NCI-H1694 treated with DMSO at 0.1 percent for 48 hours (cell line): ENCODE data around the gene COL4A1.

Source experiments
- DNase-seq: peaks from one replicate; lab custom pipeline; 2025; lab: John Stamatoyannopoulos, UW

Gene COL4A1

DNA sequence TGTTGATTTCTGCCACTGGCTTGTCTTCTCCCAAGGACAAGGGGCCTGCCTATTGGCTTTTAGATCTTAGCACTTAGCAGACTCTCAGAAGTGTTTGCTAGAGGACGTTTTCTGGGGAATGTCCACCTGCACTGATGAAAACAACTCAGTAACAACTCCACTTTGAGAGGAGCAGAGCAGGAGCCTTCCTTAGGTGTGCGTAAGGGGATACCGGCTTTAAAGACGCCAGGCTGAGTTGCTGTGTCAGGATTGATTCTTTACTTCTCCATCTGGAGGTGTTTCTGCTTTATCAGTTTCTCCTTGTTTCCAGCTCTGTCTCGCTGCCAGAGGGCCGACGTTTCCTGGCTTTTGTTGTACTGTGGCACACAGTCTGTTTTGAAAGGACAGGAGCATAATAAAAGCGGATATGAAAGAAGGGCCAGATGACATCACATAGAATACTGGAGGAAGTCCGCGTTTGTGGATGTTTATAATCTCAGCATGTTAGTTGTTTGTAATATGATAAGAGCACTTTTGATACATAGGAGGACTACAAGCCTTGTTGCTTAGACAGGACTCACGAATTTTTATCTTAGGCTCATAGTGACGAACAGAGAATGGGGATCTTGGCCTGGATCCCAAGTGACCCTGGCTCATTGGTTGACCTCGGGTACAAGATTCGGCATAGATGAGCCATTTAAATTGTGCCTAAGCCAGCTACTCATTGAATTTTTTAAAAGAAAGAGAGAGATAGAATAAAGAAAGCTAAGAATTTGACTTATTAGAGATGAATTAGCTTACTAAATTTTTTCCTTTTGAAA, 34.7 kb upstream of the COL4A1 start:
- no peak for DNase-seq

DNA sequence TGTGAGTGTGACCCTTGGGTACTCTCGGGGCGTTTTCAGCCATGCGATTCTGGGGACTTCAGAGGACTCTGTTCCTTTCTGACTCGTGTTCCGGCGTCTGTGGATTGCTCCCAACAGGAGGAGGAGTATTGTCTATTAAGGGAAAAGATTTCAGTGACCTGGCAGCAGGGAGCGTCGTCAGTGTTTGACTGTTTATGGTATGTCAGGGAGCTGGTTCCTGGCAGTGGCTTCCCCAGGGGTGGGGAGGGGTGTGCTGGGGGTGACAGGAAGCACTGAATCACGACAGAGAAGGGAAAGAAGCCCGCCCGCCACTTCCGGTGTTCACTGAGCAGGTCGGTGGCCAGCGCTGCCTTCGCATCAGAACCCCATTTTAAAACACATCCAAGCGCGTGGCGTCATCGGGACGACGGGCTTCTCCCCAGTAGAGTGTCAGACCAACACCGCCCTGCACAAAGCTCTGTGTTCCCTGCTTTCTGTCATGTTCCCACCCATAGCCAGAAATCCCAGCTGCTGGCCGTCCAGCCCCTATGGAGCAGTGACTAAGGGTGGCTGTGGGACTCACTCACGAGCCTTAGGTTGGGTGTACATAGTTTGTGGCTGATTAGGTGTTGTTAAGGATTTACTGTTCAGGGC, 34.0 kb upstream of the COL4A1 start:
- no peak for DNase-seq

DNA sequence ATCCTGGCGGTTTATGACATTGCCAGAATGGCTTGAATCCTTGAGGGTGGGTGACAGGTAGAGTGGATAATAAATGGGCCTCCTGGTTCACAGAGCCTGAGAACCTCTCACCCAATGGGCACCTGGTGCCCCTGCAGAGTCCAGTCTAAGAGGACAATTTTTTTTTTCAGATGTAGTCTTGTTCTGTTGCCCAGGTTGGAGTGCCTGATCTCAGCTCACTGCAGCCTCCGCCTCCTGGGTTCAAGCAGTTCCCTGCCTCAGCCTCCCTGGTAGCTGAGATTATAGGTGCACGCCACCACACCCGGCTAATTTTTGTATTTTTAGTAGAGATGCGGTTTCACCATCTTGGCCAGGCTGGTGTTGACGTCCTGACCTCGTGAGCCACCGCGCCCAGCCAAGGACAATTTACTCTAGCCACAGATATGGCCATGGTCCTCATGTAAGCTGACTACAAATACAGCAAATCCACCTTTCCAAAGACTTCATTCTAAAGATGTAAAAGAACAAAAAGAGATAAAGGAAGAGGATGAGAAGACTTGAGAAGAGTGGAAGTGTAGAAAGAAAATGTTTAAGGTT, 33.1 kb upstream of the COL4A1 start:
- DNase-seq: no peak

DNA sequence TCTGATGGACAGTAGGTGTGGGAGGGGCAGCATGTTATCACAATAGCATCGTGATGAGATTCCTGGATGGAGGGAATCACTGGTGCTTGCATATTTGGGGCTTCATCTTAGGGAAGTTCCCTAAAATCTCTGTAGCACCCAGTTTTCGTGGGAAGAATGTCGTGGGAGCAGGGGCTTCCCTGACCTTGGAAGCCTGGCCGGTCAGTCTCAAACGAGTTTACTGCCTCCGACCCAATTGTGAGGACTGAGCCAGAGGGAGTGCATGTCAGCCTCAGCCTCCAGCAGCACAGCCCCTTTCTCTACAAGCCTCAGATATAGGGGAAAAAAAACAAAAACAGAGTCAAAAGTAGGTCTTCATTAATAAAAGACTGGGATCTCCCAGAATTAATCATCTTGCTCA, 32.3 kb upstream of the COL4A1 start:
- no peak for DNase-seq

DNA sequence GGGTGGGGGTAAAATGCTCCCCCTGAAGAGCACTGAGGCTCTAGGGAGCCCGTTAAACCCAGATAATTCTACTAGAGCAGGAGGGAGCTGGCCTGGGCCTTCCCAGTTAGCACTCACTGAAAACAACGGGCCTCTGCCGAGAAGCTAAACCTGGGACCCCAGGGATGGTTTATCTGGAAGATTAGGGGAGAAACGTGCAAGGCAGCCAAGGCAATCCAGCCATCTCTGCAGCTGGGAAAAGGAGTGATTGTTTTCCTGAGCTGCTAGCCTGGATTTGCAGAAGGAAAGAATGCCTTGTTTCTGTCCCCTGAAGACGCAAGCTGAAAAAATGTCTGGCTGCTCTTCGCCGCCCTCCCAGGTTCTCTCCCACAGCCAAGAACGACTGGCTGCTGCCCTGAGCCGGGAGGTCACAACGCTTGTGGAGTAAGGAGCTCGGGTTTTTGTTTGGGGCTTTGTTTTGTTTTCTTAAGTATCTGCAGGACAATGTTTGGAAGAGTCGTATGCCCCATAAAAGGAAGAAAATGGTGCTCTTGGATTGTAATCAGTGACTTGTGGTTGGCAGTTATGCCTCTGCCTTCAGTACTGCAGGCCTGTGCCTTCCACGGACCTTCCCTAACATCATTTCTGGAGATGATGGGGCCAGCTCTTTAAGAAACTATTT, 31.6 kb upstream of the COL4A1 start:
- DNase-seq: no peak

DNA sequence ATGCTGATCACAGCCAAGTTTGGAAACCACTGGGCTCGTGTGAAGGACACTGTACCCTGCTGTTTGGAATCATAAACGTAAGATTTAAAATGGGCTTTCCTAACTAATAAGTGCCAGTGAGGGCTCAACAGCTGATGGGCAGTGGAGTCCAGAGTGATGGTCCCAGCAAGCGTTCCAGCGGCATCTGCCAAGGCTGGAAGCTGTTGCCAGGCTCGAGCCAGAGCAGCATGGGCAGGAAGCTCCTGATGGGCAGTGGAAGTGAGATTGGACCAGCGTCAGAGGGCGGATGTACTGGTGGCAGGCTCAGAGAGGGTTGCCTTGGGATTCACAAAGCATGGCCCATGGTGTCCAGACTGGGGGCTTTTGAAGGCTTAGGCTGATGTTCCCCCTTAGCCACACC, 30.3 kb upstream of the COL4A1 start:
- no peak for DNase-seq

DNA sequence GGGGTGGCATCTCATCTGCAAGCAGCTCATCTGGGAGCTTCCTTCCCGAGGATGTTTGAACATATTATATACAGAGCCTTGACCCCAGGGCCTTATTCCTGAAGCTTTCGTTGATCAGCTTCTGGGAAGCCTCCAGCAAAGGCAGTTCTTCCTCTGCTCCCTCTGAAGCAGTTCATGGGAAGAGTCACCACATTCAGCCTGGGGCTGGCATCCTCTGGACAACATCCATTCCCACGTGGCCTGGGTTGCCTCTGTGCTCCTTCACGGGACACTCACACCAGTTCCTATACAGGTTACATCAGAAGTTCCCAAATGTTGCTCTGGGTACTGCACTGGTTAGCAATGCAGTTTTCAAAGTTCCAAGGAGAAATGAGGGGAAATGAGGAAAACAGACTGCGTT, 29.7 kb upstream of the COL4A1 start:
- no peak for DNase-seq

DNA sequence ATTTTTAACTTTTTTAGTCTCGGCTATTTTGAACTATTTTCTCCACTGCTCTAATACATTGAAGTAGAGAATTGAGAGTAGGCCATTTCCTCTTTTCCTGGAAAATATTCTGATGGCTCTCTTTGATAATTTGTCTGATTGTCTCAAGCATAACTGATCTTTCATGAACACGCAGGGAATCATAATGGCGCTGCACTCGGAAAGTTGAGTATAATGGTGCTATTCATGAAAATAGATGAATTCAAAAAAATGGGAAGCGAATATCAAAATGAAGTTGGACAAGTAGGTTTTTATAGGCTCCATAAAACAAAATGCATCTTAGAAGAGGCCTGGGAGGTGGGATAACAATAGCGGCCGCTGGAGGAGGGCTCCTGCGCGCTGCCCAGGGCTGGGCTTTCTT, 29.2 kb upstream of the COL4A1 start:
- no peak for DNase-seq

DNA sequence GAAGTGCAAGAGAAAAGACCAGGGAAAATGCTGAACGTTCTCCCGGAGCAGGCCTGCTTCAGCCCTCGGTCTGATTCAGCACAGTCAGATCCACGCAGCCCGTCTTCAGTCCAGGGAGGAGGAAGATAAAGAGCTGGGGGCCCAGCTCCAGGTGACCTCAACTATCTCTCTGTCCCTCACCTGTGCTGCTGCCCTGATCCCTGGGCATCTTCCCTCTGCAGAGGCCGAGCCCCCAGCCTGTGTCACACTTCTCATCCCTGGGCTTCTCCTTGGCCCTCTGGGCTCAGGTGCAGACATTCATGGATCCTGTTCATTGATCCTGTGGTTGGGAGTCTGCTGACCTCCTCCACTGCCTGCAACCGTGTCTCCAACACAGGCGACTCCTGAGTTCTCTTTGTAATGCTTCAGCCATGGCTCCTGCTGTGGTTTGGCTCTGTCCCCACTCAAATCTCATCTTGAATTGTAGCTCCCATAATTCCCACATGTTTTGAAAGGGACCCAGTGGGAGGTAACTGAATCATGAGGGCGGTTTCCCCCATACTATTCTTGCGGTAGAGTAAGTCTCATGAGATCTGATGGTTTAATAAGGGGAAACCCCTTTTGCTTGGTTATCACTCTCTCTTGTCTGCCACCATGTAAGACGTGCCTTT, 28.0 kb upstream of the COL4A1 start:
- no peak for DNase-seq

DNA sequence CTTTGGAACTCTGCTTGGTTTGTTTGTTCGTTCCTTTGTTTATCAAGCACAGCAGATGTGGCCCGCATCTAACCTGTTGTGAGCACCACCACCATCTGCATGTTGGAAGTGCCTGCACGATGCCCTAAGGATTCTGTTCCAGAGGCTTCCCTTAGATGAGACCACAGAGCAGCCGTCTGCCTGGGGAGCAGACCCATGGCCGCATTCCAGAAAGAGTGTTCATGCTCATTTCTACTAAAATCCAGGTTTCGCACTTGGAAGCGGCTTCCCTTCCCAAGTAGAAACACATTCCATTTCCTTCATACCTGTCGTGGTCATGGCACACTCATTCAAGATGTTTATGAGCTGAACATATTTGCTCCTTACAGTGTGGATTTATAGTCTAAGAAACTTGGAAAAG, 27.3 kb upstream of the COL4A1 start:
- DNase-seq: no peak

DNA sequence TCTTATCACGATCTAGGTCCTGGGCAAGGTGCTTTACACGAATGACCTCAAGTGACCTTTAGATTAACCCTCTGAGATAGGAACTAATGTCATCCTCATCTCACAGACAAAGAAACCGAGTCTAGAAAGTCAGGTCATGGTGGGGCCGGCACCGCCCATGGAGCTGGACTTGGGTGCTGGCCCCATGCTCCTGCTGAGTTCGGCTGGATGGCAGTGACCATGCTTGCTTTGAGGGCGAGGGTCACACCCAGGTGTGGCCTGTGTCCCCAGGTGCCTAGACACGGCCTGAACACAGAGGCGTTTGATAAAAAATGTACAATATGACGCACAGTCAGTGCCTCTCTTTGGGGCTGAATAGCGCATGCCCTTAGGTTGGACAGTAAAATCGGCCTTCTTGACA, 26.9 kb upstream of the COL4A1 start:
- DNase-seq: no peak

DNA sequence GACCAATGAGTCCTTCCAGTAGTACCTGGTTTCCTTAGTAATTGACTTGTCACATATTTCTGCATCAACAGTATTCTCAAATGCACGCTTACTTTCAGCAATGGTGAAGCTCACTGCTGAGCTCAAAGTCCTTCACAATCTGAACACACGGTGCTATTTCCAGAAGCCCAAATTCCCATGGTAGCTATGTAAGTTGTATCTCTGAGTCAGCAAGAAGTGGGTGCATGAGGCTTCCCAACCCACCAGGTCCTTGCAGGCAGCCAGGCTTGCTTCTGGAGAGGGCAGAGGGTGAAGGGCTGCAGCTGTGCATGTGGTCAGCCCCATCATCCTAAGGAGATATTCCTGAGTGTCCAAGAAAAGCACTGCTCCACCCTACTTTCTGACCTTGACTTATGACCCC, 25.8 kb upstream of the COL4A1 start:
- DNase-seq: no peak

DNA sequence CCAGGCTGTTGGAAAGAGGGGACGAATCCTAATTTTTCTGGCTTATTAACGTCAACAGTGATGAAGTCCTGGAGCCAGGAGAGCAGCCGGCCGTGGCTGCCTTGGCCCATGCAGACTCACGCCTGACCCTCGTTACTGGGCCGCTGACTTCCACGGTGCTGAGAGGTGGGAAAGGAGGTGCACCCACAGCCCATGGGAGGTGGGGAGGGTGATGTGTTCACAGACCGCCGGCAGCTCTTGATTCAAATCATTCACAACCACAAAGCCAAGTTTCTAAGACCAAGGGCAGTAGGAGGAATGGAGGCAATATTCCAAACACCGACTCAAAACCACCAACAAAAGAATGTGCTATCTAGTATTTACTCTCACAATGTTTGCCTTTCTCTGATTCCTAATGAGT, 24.4 kb upstream of the COL4A1 start:
- no peak for DNase-seq

DNA sequence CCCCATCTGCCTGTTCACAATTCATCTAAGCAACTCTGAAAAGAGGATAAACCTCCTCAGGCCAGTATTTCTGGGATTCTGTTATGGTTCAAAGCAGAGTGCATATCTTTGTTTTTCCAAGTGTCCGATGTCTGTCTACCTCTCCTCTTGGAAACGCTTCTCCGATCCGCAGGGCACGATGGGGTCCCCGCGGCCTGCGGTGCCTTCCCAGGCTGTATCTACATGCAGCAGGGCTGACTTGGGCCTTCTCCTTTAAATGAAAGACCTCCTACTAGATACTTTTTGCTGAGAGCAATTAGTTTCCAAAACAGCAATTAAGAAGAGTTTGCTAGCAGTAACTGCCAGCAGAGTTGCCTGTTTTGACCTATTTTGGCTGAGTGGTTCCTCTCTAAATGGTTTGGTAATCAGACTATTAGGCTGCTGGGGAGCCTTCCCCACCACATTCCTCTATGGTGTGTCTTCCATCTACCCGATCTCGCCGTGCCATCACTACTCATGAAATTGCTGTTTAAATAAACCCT, 23.6 kb upstream of the COL4A1 start:
- DNase-seq: no peak

DNA sequence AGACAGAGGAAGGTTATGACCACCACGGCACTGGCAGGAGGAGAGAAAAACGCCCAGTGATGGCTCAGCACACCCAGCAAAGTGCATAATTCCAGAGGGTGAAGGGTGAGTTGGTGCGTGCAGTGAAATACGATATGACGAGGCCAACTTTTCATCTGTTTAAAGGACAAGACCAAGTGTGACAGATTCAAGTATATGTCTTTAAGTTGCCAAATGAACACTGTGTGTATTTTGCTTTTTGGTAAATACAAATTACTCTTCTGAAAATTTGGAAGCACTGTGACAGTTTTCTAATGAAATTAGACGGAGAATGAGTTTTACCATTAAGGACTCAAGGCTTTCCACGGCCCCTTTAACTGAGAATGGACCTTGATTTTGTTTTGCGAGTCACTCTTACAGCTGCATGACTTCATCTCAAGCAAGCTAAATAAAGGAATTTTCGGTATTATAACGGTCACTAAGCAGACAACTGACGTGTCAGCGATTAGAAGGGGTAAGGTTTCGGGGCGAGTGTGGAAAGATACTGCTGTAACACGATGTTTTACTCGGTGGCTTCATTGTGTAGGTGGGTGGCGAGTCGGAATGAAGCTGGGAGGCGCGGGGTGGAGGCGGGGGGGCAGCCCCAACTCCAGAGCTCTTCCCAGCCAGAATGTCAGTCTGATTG, 23.0 kb upstream of the COL4A1 start:
- no peak for DNase-seq

DNA sequence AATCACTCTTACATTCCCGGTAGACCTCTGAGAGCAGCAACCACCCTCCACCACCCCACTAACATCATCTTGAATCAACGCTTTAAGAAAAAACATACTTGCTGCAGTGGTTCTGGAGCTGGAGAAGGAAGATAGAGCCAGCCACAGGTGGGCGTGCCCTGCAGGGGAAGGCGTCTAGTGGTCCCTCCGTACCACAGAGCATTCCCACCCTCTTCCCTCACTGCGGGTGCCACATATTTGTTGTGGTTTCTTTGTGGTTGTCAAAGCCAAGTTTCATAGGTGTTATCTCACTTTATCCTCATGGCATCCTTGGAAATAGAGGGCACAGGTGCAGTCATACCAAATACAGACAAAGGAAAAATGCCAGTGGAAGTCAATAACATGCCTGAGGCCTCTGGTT, 22.3 kb upstream of the COL4A1 start:
- DNase-seq: no peak

DNA sequence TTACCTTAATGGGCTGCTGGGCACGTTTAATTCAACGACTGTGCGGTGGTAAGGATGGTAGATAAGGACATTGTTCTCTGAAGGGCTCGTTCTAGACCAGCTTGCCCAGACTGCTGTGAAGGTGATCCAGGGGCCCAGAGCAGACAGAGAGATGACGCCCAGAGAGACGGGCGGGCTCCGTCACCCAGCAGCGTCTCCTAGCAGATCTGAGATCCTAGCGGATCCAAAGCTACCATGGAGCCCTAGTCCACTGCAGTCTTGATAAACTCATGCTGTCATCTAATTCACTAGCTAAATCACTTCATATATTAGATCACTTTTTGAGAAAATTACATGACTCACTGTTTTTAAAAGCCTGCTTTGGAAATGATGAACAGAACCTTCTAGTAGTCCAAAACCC, 21.6 kb upstream of the COL4A1 start:
- no peak for DNase-seq

DNA sequence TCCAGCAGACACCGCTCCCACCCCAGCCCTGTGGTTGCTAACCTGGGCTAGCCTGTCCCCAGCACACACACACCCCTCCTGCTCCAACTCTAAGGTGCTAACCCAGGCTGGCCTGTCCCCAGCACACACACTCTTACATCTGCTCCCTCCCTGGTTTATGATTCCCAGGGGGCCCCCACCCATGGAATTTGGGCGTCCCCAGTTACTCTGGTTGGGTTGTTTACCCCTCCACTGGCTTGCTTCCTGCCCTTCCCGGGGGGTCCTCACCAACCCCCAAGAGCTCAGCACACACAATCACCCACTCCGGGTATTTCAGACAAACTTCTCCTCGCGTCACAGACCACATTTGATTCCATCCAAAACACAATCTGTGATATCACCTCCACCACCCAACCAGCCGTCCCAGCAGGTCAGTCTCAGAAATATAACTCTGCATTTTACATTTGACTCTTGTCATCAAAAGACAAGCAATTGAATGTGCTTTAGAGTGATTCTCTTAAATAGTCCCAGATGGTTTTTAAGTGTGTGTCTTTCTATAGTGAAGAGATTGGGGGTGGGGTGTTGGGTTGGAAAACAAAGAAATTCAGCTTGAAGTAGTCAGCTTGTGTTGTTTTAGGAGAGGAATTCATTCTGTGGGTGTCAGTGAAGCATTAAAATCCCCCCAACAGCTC, 20.2 kb upstream of the COL4A1 start:
- DNase-seq: no peak

DNA sequence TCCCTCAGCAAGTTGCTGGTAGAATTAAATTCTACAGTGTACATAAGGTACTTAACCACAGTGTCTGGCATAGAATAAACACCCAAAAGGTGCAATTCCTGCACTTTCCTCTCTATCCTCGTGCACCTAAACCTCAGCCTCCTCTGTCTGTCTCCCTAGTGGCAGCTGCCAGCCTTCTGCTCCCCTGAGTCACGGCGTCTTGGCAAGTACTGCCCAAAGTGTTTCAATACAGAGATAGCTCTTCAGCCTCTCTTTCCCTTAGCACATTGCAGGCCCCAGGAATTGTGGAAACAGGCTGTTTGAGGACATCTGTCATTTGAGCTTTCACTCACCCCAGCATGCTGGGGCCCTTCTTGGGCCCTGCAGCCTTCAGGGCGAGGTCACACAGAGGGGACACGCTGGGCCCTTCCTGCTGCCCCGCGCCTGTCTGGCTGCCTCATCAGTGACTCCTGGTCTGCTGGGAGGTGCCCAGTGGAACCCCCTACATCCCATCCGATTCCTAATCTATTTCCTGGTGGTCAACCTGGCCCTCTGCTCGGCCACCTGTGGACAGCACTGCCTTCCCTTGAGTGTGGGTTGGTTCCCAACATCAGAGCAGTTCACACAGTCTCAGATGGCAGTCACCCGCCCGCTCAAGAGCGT, 19.4 kb upstream of the COL4A1 start:
- DNase-seq: no peak

DNA sequence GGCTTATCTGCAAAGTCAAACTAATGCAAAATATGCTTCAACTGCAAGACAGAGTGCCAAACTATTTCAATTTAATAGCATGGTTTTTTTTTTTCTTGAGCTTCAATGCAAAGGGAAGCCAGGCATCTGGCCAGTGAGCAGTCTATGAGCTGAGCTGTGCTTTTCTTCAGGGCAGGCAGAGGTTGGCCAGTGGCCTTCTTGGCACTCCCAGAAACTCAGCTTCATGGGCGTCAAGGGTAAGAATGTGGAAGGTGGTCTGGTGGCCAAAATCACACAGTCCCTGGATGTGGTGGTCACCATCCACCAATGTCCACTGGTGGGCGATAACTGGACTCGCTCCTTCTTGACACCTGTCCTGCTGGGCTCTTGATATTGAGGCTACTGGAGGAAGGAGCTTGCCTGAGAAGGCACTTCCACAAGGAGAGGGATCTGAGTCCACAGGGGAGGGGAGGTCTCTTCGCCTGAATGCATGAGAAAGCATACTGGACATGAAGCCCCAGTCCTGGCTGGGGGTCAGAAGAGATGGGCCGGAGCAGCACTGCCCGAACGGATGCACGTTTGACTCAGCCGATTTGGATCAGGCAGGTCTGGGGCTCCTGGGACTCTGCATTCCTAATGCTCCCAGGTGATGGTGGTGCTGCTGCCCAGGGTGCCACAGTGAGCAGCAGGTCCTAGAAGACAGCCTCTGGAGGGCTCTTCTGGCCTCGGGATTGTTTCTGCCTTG, 17.2 kb upstream of the COL4A1 start:
- DNase-seq: no peak
